Peyer's patch (tissue), 4 donors: ENCODE results near the gene SLC11A2. TPM values are rescaled to one million over a fixed set of nuclear protein-coding genes. Genes with fewer than 3 reads are reported as not detected.

ENCODE experiments used
- DNase-seq, 3 donors: peaks; one replicate each; pipeline ENCODE4 v3.0.0-alpha.2; 2017 to 2019
- H3K27ac ChIP-seq, 4 donors: fragments of 200-600 bp; sonication (generic); one replicate each; pipeline ENCODE4 v1.5.1; 2016 to 2019
- H3K27me3 ChIP-seq, 2 donors: fragments of 200-600 bp; sonication (generic); one replicate each; pipeline ENCODE4 v1.5.1; 2019
- H3K36me3 ChIP-seq, 3 donors: fragments of 200-600 bp; sonication (generic); one replicate each; pipeline ENCODE4 v1.5.1; 2016 to 2019
- H3K4me1 ChIP-seq, 4 donors: fragments of 200-600 bp; sonication (generic); one replicate each; pipeline ENCODE4 v1.5.1; 2016 to 2019
- H3K4me3 ChIP-seq, 4 donors: fragments of 200-600 bp; sonication (generic); 1 replicate in 3 of 4; 2 replicates in 1 of 4; pipeline ENCODE4 v1.5.1; 2016 to 2019; ENCODE audit warnings: mild to moderate bottlenecking in 1 of 4
- H3K9me3 ChIP-seq, 4 donors: fragments of 200-600 bp; sonication (generic); one replicate each; pipeline ENCODE4 v1.5.1; 2016 to 2019; ENCODE audit warnings: mild to moderate bottlenecking in 1 of 4
- POLR2A ChIP-seq, 2 donors: fragments of 450-650 bp; IDR thresholded peaks; one replicate each; pipeline ENCODE4 v1.5.1; 2017; ENCODE audit warnings: antibody characterized with exemption in 2 of 2, mild to moderate bottlenecking in 2 of 2, moderate library complexity in 2 of 2
- total RNA-seq, 4 donors: library from RNA; depleted of rRNA; stranded (reverse); fragments of >200 nt; gene quantifications; one replicate each; pipeline ENCODE4 v1.1.0, GENCODE V29; 2016
- TF ChIP-seq, protein P1 (sequence below), 6 experiments: fragments of 450-650 bp in 4 of 6; fragments of 200-600 bp in 2 of 6; sonication (generic) in 1 of 6; IDR thresholded peaks; one replicate each; pipeline ENCODE4 v1.5.1; 2017 to 2019; ENCODE audit warnings: antibody characterized with exemption in 6 of 6, mild to moderate bottlenecking in 3 of 6, moderate library complexity in 1 of 6

SLC11A2 gene
- total RNA-seq, 4 donors from 2014 or later, result 37.1 to 57.4 (median 50.0) TPM

DNA sequence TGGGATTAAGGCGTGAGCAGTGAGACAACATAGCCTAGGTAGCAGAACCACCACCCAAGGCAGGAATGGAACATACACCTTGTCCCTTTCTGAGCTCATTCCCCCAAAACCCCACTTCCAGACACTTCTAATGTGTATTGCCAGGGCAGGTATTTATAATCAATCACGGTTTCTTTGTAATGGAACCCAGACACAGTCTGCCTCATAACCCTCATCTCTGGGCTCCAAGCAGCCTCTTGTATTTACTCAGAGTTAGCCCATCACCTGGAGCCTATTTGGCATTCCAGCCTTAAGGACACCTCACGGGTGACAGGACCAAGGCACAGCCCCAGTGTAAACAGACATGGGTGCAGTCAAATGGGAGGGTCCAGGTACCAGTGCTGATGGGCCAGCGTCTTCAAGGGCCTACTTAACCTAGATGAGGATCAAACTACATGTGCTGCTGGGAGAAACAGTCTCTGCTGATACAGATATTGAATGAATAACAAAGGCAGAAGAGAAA lies 76.3 kb downstream of the SLC11A2 start:
- no peaks in the 10 kb centered on the region for H3K9me3 ChIP-seq
- no peaks in the 10 kb centered on the region for H3K36me3 ChIP-seq
- H3K4me3 ChIP-seq, result no peak overlapping the region
- H3K27me3 ChIP-seq, result no peaks in the 10 kb centered on the region
- no peaks in the 10 kb centered on the region for H3K4me1 ChIP-seq
- no peak overlapping the region for H3K27ac ChIP-seq
- no peak for DNase-seq
- TF ChIP-seq, protein P1, sequence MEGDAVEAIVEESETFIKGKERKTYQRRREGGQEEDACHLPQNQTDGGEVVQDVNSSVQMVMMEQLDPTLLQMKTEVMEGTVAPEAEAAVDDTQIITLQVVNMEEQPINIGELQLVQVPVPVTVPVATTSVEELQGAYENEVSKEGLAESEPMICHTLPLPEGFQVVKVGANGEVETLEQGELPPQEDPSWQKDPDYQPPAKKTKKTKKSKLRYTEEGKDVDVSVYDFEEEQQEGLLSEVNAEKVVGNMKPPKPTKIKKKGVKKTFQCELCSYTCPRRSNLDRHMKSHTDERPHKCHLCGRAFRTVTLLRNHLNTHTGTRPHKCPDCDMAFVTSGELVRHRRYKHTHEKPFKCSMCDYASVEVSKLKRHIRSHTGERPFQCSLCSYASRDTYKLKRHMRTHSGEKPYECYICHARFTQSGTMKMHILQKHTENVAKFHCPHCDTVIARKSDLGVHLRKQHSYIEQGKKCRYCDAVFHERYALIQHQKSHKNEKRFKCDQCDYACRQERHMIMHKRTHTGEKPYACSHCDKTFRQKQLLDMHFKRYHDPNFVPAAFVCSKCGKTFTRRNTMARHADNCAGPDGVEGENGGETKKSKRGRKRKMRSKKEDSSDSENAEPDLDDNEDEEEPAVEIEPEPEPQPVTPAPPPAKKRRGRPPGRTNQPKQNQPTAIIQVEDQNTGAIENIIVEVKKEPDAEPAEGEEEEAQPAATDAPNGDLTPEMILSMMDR (IDR thresholded peaks at IDR 0.05), result no peak
- TF ChIP-seq POLR2A (IDR thresholded peaks at IDR 0.05), result no peak

DNA sequence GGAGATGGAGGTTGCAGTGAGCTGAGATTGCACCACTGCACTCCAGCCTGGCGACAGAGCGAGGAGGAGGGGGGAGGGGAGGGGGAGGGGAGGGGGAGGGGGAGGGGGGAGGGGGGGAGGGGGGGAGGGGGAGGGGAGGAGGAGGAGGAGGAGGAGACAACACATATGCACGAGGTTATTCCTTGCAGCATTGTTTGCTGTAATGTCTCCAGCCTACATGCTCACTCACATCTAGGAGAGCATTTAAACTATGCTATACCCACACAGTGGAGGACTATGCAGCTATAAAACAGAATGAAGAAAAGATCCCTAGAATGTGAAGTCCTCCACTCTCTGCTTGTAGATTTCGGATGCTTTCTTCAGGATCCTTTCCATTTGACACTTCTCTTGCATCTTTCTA lies 77.4 kb downstream of the SLC11A2 start:
- H3K36me3 ChIP-seq, result no peaks in the 10 kb centered on the region
- TF ChIP-seq POLR2A (IDR thresholded peaks at IDR 0.05), result no peak
- TF ChIP-seq, protein P1 (IDR thresholded peaks at IDR 0.05), result no peak
- DNase-seq, result no peak
- no peaks in the 10 kb centered on the region for H3K9me3 ChIP-seq
- no peak overlapping the region for H3K27ac ChIP-seq
- no peaks in the 10 kb centered on the region for H3K27me3 ChIP-seq
- no peak overlapping the region for H3K4me3 ChIP-seq
- H3K4me1 ChIP-seq, result no peaks in the 10 kb centered on the region

DNA sequence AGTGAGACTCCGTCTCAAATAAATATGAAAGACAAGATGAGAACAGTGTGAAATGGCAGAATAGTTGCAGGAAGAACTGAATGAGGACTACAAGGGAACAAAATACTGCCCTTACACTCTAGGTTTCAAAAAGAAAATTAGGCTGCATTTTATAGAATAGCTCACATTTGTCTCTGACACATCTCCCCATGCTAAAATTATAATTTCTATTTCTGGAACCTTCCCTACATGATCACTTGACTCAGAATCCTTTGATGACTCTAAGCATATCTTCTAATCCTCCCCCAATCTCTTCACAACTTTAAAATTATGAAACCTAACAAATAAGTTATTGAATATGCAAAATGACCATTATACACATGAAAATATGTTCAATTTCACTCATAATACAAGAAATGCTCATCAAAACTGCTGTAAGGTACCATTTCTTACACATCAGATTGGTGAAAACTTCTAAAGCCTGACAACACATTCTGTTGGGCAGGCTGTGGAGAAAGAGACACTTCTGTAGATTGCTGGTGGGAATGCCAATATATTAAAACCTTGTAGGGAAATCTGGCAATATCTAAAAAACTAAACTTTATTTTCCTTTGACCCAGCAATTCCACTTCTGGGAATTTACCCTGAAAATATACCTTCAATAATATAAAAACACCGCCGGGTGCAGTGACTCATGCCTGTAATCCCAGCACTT lies 78.1 kb downstream of the SLC11A2 start:
- Histone ChIP-seq H3K27me3 (no peaks in the 10 kb centered on the region), H3K36me3 (no peaks in the 10 kb centered on the region)

DNA sequence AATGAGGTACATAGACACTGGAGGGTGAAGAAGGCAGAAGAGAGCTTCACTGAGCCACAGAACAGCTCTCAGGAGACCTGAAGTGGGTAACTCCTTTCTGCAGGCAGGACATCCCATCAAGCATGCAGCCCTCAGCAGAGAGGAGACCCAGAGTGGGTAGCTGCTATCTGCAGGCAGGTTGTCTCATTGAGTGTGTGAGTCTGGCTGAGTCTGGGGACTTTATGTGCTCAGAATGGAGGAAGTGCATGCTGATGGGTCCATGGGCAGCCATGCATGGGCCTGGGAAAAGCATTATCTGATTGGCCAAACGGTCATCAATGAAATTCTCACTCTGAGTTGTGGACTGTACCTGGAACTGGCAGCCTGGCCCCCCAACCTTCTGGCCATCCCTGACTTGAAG lies 88.5 kb downstream of the SLC11A2 start:
- H3K4me1 ChIP-seq, result peaks cover 0 to 38% (median 2%) of the 10 kb centered on the region in 4 donors

More for the DNA sequence above, 78.1 kb downstream of the SLC11A2 start:
- Histone ChIP-seq H3K9me3 (no peaks in the 10 kb centered on the region), H3K4me1 (no peaks in the 10 kb centered on the region), H3K4me3 (no peak overlapping the region), H3K27ac (no peak overlapping the region)
- TF ChIP-seq, protein P1 (IDR thresholded peaks at IDR 0.05), result no peak
- no peak for TF ChIP-seq POLR2A (IDR thresholded peaks at IDR 0.05)
- no peak for DNase-seq

DNA sequence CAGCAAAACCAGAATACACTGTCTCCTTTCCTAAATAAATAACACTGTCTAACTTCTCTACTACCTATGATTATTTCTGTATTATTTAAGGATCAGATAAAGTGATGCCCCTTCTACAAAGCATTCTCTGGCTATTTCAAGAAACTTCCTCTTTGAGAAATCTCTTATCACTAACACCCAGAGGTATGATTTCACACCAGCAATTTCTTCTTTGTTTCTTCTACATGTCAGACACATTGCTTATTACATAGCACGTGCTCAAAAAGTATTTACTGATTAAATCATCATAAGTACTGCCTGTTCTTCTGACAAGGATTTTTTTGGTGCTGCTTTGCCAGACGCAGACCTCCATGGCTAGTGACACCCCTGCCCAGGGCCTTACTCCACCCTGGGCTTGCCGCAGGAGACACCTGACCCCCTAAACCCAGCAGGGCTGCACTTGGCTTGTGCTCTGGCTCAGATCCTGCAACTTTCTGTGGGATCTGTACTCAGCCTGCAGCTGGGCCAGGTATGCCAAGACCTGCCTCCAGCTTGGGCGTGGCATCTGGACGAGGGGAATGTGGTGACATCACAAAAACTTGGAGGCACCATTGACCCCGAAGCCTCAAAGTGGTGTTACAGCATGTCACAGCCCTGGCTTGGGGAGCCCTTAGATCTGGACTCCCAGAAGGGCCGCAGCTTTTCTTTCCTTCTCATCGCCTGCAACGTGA lies 89.2 kb downstream of the SLC11A2 start:
- no peak for DNase-seq
- Histone ChIP-seq H3K4me1 (peaks cover 0 to 44% (median 2%) of the 10 kb centered on the region in 4 donors), H3K27me3 (no peaks in the 10 kb centered on the region), H3K9me3 (peaks cover 0 to 3% (median 0%) of the 10 kb centered on the region in 4 donors), H3K4me3 (no peak overlapping the region), H3K27ac (no peak overlapping the region), H3K36me3 (no peaks in the 10 kb centered on the region)
- TF ChIP-seq POLR2A (IDR thresholded peaks at IDR 0.05), result no peak
- TF ChIP-seq, protein P1 (IDR thresholded peaks at IDR 0.05), result no peak

More for the DNA sequence above, 88.5 kb downstream of the SLC11A2 start:
- Histone ChIP-seq H3K4me3 (no peak overlapping the region), H3K36me3 (no peaks in the 10 kb centered on the region), H3K27me3 (no peaks in the 10 kb centered on the region), H3K9me3 (peaks cover 0 to 3% (median 0%) of the 10 kb centered on the region in 4 donors), H3K27ac (no peak overlapping the region)
- TF ChIP-seq, protein P1 (IDR thresholded peaks at IDR 0.05), result no peak
- no peak for TF ChIP-seq POLR2A (IDR thresholded peaks at IDR 0.05)
- DNase-seq, result no peak
